ENCODE measurements around the gene SERPING1. TPM values are rescaled to one million over a fixed set of nuclear protein-coding genes. Genes with fewer than 3 reads are reported as not detected.
"Not testable (repeated sequence)": the region's sequence is repeated elsewhere in the genome, so short reads cannot be mapped to it uniquely, and the experiment has no call there.

SERPING1 gene
- polyA plus RNA-seq, 1 experiment = 119 TPM

DNA sequence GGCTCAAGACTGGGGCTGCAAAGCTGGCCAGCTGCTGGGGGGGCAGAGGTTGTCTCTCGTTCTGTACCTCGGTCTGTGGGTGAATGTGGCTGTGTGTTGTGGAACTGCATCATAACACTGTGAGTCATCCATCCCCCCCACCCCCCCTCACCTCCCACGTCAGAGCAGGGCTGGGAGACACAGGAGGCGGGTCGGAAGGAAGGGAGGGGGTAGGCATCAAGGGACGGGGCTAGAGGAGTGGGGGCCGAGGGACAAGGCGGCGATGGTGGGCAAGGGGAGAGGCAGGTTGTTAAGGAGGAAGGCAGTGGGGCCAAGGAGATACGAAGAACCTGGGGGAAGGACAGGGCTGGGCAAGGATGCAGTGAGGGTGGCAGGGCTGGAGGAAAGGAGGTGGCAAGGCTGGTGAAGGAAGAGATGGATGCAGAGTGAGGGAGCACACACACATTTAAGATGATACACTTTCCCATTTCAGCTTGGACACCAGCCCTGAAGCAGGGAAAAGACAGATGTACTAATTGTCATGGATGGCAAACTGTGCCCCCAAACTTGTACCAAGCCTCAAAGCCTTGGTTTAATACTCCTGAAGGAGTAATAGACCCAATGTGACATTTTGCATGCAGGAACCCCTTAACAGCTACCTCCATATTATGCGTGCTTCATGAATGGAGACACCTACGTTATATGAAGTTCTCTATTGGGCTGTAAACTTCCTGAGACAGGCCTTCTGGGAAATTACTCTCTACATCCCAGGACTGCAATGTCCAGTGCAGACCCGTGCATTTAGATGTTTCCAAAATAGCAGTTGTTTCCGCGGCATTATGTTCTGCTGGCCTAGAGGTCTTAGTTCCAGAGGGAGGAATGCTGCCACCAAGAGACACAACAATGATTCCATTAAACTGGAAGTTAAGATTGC lies 52.6 kb downstream of the SERPING1 start, which contains the start of gene YPEL4:
Gene YPEL4, minus strand, starts transcription at position 87 of the 913 bp plus-strand sequence. CDS start 2,805 bp downstream, outside the sequence.
- H3K4me3 ChIP-seq (ENCODE audit: low read depth, low read length) = peak within 1 kb of the TSS; percentile 41
- POLR2A ChIA-PET = interaction anchor here (0.6 kb wide), 1 partner anchor 315 kb away, joined by 3 read pairs; the partner anchor contains the start of gene SSRP1
- no peak for DNase-seq (ENCODE audit: low read depth)
- CTCF ChIA-PET = interaction anchor here (2.1 to 2.8 kb wide), 2 partner anchors 82 to 157 kb away, joined by 9 to 12 read pairs; partner anchors contain the start of gene UBE2L6
- no peaks in the 10 kb centered on the region for H3K36me3 ChIP-seq (ENCODE audit: control insufficient read depth, insufficient read depth, low read length)
- TF ChIP-seq, protein P1, sequence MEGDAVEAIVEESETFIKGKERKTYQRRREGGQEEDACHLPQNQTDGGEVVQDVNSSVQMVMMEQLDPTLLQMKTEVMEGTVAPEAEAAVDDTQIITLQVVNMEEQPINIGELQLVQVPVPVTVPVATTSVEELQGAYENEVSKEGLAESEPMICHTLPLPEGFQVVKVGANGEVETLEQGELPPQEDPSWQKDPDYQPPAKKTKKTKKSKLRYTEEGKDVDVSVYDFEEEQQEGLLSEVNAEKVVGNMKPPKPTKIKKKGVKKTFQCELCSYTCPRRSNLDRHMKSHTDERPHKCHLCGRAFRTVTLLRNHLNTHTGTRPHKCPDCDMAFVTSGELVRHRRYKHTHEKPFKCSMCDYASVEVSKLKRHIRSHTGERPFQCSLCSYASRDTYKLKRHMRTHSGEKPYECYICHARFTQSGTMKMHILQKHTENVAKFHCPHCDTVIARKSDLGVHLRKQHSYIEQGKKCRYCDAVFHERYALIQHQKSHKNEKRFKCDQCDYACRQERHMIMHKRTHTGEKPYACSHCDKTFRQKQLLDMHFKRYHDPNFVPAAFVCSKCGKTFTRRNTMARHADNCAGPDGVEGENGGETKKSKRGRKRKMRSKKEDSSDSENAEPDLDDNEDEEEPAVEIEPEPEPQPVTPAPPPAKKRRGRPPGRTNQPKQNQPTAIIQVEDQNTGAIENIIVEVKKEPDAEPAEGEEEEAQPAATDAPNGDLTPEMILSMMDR (IDR thresholded peaks at IDR 0.05; ENCODE audit: insufficient read depth, low read depth, low read length) = no peak
- no peaks in the 10 kb centered on the region; the same call in 1 of the 2 replicates for H3K27me3 ChIP-seq (ENCODE audit: control insufficient read depth, insufficient read depth, low read length)

DNA sequence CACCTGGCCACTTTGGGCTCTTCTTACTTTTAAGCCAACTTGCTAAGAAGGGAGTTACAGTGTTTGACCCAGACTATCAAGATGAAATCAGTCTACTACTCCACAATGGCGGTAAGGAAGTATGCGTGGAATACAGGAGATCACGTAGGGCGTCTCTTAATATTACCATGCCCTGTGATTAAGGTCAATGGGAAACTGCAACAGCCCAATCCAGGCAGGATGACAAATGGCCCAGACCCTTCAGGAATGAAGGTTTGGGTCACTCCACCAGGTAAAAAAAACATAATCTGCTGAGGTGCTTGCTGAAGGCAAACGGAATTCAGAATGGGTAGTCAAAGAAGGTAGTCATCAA lies 53.2 kb downstream of the SERPING1 start:
- CTCF ChIA-PET = interaction anchor here (2.8 kb wide), 1 partner anchor 157 kb away, joined by 9 read pairs; no protein-coding TSS in a partner anchor

DNA sequence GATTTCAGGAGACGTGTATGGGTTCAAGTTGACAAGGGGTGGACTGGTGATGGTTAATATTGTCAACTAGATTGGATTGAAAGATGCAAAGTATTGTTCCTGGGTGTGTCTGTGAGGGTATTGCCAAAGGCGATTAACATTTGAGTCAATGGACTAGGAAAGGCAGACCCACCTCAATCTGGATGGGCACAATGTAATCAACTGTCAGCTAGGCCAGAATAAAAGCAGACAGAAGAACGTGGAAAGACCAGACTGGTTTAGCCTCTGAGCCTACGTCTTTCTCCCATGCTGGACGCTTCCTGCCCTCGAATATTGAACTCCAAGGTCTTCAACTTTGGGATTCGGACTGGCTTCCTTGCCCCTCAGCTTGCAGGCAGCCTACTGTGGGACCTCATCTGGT lies 53.9 kb downstream of the SERPING1 start:
- TF ChIP-seq, protein P1 (IDR thresholded peaks at IDR 0.05; ENCODE audit: insufficient read depth, low read depth, low read length) = no peak
- ChIA-PET POLR2A (no interaction called here), CTCF (interaction anchor here (0.9 to 1.7 kb wide), 2 partner anchors 10 to 84 kb away, joined by 4 to 6 read pairs; partner anchors contain the start of gene UBE2L6)
- DNase-seq (ENCODE audit: low read depth) = no peak
- Histone ChIP-seq H3K4me3 (ENCODE audit: low read depth, low read length) (no peak overlapping the region), H3K36me3 (ENCODE audit: control insufficient read depth, insufficient read depth, low read length) (no peaks in the 10 kb centered on the region), H3K27me3 (ENCODE audit: control insufficient read depth, insufficient read depth, low read length) (no peaks in the 10 kb centered on the region; the same call in 1 of the 2 replicates)

More for the DNA sequence above, 53.2 kb downstream of the SERPING1 start:
- no peak for DNase-seq (ENCODE audit: low read depth)
- TF ChIP-seq, protein P1 (IDR thresholded peaks at IDR 0.05; ENCODE audit: insufficient read depth, low read depth, low read length) = no peak
- Histone ChIP-seq H3K27me3 (ENCODE audit: control insufficient read depth, insufficient read depth, low read length) (no peaks in the 10 kb centered on the region; the same call in 1 of the 2 replicates), H3K4me3 (ENCODE audit: low read depth, low read length) (no peak overlapping the region), H3K36me3 (ENCODE audit: control insufficient read depth, insufficient read depth, low read length) (no peaks in the 10 kb centered on the region)
- POLR2A ChIA-PET = no interaction called here

DNA sequence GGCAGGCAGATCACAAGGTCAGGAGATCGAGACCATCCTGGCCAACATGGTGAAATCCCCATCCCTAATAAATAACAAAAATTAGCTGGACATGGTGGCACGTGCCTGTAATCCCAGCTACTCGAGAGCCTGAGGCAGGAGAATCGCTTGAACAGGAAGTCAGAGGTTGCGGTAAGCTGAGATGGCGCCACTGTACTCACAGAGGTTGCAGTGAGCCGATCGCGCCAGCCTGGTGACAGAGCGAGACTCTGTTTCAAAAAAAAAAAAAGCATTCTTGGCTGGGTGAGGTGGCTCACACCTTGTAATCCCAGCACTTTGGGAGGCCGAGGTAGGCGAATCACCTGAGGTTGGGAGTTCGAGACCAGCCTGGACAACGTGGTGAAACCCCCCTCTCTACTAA lies 54.7 kb downstream of the SERPING1 start:
- H3K36me3 ChIP-seq (ENCODE audit: control insufficient read depth, insufficient read depth, low read length); H3K27me3 ChIP-seq (ENCODE audit: control insufficient read depth, insufficient read depth, low read length); POLR2A ChIA-PET; H3K4me3 ChIP-seq (ENCODE audit: low read depth, low read length); DNase-seq (ENCODE audit: low read depth): not testable (repeated sequence)
- CTCF ChIA-PET = interaction anchor here (0.9 to 1.7 kb wide), 2 partner anchors 11 to 85 kb away, joined by 4 to 6 read pairs; partner anchors contain the start of gene UBE2L6

DNA sequence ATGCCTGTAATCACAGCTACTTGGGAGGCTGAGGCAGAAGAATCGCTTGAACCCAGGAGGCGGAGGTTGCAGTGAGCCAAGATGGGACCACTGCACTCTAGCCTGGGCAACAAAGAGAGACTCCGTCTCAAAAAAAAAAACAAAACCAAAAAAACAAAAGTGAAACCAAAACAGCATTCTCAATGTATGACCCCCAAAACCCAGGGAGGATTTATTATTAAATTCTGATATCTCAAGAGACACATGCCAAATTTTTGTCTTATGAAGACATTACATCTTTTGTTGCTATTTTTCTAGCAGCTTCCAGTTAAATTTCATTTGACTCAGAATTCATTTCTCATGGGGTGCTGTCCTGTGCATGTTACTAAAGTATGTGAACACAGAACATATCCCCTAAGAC lies 55.2 kb downstream of the SERPING1 start:
- no peaks in the 10 kb centered on the region; the same call in 1 of the 2 replicates for H3K27me3 ChIP-seq (ENCODE audit: control insufficient read depth, insufficient read depth, low read length)
- ChIA-PET CTCF (interaction anchor here (1.7 kb wide), 1 partner anchor 12 kb away, joined by 6 read pairs; no protein-coding TSS in a partner anchor), POLR2A (no interaction called here)
- DNase-seq (ENCODE audit: low read depth) = no peak
- TF ChIP-seq, protein P1 (IDR thresholded peaks at IDR 0.05; ENCODE audit: insufficient read depth, low read depth, low read length) = no peak
- H3K4me3 ChIP-seq (ENCODE audit: low read depth, low read length) = no peak overlapping the region
- no peaks in the 10 kb centered on the region for H3K36me3 ChIP-seq (ENCODE audit: control insufficient read depth, insufficient read depth, low read length)
